Activated CD8-positive, alpha-beta memory T cell treated with anti-CD3 and anti-CD28 coated beads for 48 hours (primary cell): ENCODE measurements around the gene AGAP9.
"Not testable (repeated sequence)": the region's sequence is repeated elsewhere in the genome, so short reads cannot be mapped to it uniquely, and the experiment has no call there.

ENCODE experiments used
- DNase-seq, 3 experiments: peaks; one replicate each; pipeline ENCODE4 v3.0.0-alpha.2; 2020; ENCODE audit warnings: low read depth in 2 of 3, low spot score in 2 of 3

AGAP9 gene

DNA sequence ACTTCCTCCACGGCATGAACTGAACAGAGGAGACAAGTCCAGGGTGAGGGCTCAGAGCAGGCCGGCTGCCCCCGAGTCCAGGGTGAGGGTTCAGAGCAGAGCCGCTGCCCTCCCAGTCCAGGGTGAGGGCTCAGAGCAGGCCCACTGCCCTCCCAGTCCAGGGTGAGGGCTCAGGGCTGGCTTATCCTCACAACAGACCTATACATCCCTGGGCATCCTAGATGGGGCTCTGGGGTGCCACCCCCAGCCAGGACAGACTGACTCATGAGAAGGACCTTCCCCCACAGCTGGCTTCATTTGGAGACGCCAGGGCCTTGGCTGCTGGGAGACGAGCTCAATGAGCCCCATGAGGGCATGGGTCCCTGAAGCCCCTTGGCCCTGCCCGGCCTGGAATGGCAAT lies 33.8 kb downstream of the AGAP9 start:
- not testable (repeated sequence) for DNase-seq

GRCh38 chr10:47485943-47486342 lies 37.5 kb downstream of the AGAP9 start:
- DNase-seq = not testable (repeated sequence)

- not testable (repeated sequence) for DNase-seq
Measured at GRCh38 chr10:47484786-47485185, 38.7 kb downstream of the AGAP9 start.

- not testable (repeated sequence) for DNase-seq
Measured at GRCh38 chr10:47483923-47484322, 39.5 kb downstream of the AGAP9 start, which contains the start of gene ANXA8. TSS of gene ANXA8 (minus strand) at chr10:47484115. CDS start at chr10:47483933, 182 bp downstream.

GRCh38 chr10:47482367-47482766 lies 41.1 kb downstream of the AGAP9 start:
- not testable (repeated sequence) for DNase-seq

- not testable (repeated sequence) for DNase-seq
Measured at GRCh38 chr10:47481768-47482181, 41.7 kb downstream of the AGAP9 start.

DNA sequence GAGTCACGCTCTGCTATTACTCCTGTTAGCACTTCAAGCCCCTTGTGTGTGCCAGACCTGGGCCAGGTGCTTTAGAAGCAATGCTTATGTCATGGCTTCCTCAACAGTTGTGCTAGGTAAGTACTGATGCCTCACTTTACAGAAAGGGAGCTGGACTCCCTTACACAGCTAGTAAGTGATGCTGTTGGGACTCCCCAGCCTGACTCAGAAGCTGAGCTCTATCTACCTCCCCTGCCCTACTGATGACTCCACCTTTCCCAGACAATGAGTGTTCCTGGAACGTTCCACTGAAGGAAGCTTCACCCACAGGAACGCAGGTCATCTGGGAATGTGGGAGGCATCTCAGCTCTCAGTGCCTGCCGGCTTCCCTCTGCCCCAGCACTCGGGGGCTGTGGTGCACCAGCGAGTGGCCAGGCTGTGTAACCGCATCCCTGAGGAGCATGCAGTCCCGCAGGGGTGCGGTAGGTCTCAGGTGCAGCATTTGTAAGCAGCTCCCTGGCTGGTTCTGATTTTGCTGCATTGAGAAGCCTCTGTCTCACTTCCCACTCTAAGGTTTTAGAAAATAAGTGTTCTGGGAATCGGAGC lies 42.2 kb downstream of the AGAP9 start:
- DNase-seq = not testable (repeated sequence)

- not testable (repeated sequence) for DNase-seq
Measured at GRCh38 chr10:47480133-47480532, 43.3 kb downstream of the AGAP9 start.

DNA sequence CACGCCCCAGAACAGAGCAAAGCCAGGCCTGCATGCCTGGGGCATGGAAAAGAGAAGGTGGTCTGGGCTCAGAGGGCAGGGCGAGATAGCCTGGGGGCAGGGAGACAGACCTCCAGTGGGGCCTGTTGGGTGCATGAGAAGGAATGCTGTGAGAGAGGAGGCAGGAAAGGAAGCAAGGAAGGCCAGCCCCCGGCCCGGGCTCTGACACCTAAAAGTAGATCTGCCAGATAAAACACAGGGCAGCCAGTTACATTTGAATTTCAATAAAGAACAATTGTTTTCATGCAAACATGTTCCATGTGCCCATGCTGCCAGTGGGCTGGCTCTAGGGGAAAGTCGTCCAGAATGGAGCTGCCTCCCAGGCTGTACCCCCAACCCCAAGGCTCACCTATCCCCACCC lies 45.3 kb downstream of the AGAP9 start:
- DNase-seq = not testable (repeated sequence)

DNA sequence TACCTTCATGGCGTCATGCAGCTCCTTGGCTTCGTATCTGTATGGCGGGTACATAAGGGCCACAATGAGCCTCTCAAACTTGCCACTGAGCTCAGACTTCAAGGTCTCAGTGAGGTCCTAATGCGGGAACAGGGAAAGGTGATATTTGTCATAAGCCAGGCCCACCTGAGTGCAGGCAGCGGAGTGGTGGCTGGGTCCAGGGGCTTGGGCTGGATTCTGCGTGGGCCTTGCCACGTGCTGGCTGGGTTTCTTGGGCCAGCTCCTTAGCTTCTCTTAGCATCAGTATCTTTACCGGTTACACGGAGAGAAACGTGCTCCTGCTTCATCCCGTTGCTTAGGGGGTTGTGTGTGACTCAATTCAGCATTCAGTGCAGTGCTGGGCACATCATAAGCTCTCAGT lies 46.4 kb downstream of the AGAP9 start:
- not testable (repeated sequence) for DNase-seq

DNA sequence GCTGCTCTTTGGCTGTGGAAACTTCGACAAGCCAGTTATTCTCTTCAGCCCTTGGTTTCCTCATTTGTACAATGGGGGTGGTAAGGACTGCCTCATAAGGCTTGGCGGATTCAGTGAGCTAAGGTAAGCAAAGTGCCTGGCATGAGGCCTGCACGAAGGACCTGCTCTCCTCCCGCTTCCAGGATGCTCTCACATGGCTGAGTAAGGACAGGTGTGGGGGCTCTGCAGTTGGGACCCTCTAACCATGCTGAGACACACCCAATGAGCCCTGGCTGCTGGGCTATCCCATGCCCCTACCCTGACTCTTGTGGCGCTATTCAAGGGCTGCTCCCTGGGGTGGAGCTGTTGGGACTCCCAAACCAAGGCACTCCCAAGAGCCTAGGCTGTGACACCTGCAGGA lies 48.3 kb downstream of the AGAP9 start:
- not testable (repeated sequence) for DNase-seq

GRCh38 chr10:47473516-47473915 lies 49.9 kb downstream of the AGAP9 start:
- not testable (repeated sequence) for DNase-seq

- not testable (repeated sequence) for DNase-seq
Measured at GRCh38 chr10:47472647-47473046, 50.8 kb downstream of the AGAP9 start.

GRCh38 chr10:47472072-47472471 lies 51.4 kb downstream of the AGAP9 start:
- not testable (repeated sequence) for DNase-seq

- DNase-seq = not testable (repeated sequence)
Measured at GRCh38 chr10:47468731-47469528, 54.5 kb downstream of the AGAP9 start.

DNA sequence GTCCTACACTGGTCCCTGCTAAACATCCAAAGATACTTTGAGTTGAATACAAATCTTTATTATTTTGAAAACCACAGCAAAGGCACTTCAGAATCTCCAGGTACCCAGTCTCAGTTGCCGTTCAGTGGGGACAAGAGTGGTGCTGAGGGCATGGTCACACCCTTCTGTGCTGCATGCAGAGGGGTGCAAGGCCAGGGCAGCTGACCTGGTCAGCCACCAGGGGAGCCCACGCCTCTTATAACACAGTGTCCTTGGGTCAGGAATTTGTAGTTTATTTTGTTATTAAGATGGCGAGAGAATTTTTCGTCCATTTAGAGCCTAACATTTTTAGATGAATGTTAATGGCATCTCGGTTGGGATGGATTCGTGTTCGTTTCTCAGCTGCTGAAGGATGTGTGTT lies 55.5 kb downstream of the AGAP9 start:
- not testable (repeated sequence) for DNase-seq

GRCh38 chr10:47467458-47467857 lies 56.0 kb downstream of the AGAP9 start:
- DNase-seq = not testable (repeated sequence)

DNA sequence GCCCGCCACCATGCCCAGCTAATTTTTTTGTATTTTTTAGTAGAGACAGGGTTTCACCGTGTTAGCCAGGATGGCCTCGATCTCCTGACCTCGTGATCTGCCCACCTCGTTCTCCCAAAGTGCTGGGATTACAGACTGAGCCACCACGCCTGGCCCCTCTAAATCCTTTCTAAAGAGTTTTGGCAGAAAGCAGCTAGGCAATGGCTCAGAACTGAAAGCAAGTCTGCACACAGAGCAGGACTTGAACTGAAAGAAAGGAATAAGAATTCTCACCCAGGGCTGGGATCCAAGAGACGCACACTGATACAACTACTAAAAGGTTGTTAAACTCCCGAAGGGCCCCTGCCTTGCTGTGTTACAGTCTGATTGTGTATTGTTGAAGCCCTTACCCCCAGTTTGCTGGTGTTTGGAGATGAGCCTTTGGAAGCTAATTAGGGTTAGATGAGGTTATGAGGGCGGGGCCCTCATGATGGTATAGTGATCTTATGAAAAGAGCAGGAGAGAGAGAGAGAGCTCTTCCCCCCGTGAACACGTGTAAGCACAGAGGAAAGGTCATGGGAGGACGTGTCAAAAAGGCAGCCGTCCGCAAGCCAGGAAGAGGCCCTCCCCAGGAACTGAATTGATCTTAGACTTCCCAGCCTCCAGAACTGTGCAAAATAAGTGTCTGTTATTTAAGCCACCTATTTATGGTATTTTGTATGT lies 58.1 kb downstream of the AGAP9 start:
- not testable (repeated sequence) for DNase-seq

- DNase-seq = not testable (repeated sequence)
Measured at GRCh38 chr10:47462577-47463358, 60.7 kb downstream of the AGAP9 start.

DNA sequence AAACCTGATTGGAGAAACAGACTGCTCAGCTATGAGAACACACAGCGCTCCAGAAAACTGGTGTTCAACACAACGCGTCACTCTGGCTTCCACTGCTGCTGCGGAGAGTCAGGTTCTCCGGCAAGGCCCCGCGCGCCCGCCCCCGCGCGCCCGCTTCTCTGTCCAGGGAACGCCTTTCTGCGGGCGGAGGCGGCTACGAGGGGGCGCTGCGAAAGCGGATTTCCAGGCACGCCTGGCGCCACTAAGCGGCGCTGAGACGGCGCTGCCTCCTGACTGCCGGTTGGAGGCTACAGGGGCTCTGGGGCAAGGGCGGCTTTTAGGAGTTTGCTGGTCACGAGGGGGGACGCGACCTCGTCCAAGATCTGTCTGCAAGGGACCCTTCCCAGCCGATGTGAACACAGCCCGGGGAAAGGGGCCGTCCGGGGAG lies 62.2 kb downstream of the AGAP9 start:
- not testable (repeated sequence) for DNase-seq
